Measurements from ENCODE around the gene SH2D2A.
A peak's percentile ranks its signal among the peaks of the same experiment; 100 is the strongest.

SH2D2A gene

DNA sequence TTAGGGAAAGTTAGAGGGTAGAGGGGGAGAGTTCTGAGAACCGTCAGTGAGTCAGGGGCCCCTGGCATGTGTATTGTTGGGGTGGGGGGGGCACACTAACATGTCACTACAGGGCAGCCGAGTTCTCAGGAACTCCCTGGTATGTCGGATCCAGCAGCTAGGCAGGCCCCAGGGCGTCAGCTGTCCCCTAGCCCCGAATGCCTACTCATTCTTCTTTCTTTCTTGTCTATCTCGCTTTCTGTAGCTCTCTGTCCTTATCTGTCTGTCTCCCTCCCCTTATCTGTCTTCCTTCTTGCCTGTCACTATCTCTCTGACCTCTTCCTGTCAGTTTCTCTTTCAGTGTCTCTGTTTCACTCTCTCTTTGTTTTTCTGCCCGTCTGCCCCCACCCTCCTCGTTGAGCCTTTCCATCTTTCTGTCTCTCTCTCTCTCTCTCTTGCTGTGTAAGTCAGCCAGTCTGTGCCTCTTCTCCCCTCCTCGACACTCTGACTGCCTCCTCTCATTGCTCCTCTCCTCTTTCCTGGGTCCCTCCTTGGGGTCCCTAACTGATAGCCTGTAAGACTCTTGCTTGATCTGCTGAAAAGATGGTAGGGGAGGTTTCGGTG, 46.5 kb upstream of the SH2D2A start:
- Histone ChIP-seq H3K4me3 (ENCODE audit: low read depth, low read length) (no peak overlapping the region), H3K27ac (no peak overlapping the region), H3K27me3 (ENCODE audit: insufficient read depth, low read depth, severe bottlenecking) (no peaks in the 10 kb centered on the region), H3K9me3 (ENCODE audit: severe bottlenecking) (no peaks in the 10 kb centered on the region), H3K36me3 (no peaks in the 10 kb centered on the region)
- TF ChIP-seq, protein P1, sequence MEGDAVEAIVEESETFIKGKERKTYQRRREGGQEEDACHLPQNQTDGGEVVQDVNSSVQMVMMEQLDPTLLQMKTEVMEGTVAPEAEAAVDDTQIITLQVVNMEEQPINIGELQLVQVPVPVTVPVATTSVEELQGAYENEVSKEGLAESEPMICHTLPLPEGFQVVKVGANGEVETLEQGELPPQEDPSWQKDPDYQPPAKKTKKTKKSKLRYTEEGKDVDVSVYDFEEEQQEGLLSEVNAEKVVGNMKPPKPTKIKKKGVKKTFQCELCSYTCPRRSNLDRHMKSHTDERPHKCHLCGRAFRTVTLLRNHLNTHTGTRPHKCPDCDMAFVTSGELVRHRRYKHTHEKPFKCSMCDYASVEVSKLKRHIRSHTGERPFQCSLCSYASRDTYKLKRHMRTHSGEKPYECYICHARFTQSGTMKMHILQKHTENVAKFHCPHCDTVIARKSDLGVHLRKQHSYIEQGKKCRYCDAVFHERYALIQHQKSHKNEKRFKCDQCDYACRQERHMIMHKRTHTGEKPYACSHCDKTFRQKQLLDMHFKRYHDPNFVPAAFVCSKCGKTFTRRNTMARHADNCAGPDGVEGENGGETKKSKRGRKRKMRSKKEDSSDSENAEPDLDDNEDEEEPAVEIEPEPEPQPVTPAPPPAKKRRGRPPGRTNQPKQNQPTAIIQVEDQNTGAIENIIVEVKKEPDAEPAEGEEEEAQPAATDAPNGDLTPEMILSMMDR (IDR thresholded peaks at IDR 0.05; ENCODE audit: low read depth, low read length): no peak
- DNase-seq: no peak

DNA sequence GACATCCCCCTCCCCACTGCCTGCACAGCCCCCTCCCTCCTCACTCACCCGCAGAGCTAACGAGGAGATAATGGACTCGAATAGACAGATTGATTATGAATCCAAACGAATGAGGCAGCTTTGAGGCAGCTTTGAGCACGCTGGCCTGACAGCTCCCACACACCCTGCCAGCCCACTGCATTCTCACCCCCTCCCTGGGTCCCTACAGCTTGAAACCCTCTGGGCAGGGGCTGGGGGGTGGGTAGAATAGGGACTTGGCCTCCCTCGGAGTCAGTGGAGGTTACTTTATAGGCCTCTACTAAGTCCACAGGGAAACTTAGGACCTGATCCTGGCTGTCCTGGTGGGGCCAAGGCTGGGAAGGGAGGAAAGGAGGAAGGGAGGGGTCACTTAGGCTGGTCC, 45.9 kb upstream of the SH2D2A start:
- TF ChIP-seq, protein P1 (IDR thresholded peaks at IDR 0.05; ENCODE audit: low read depth, low read length): no peak
- Histone ChIP-seq H3K4me3 (ENCODE audit: low read depth, low read length) (no peak overlapping the region), H3K27me3 (ENCODE audit: insufficient read depth, low read depth, severe bottlenecking) (no peaks in the 10 kb centered on the region), H3K9me3 (ENCODE audit: severe bottlenecking) (no peaks in the 10 kb centered on the region), H3K36me3 (no peaks in the 10 kb centered on the region), H3K27ac (no peak overlapping the region)
- DNase-seq: no peak

DNA sequence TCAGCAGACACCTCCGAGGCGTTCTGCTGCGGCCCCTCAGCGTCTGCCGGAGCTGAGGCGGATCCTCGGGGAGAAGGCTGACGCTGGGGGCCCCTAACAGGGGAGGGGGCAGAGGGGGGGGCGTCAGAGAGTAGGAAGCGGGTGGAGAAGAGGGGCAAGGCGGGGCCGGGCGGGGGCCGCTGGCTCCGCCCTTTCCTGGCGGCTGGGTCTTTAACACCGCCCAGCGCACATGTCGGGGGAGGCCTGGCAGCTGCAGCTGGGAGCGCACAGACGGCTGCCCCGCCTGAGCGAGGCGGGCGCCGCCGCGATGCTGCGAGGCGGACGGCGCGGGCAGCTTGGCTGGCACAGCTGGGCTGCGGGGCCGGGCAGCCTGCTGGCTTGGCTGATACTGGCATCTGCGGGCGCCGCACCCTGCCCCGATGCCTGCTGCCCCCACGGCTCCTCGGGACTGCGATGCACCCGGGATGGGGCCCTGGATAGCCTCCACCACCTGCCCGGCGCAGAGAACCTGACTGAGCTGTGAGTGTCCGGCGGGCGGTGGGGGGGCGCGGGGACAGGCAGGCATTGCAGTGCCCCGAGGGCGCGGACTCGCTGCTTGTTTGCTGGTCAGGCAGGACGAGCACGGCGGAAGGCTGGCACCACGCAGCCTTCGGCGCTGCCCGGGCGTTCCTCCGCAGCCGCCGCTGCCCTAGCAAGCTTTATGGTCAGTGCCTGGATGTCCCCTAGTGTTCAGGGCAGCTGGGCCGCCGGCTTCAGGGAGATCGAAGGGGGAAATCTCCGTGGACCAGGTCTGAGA, 44.2 kb upstream of the SH2D2A start, which contains the start of gene NTRK1:
Gene NTRK1 (plus strand): TSS at position 238 of the 796 bp plus-strand sequence. CDS start 70 bp downstream, at position 308.
- H3K4me3 ChIP-seq (ENCODE audit: low read depth, low read length): peak within 1 kb of the TSS; percentile 70
- peak within 1 kb of the TSS; percentile 43 for H3K27ac ChIP-seq
- TF ChIP-seq, protein P1 (IDR thresholded peaks at IDR 0.05; ENCODE audit: low read depth, low read length): peak; percentile 8; the same call in 1 of the 2 replicates
- no peaks in the 10 kb centered on the region for H3K27me3 ChIP-seq (ENCODE audit: insufficient read depth, low read depth, severe bottlenecking)
- H3K36me3 ChIP-seq: no peaks in the 10 kb centered on the region
- no peaks in the 10 kb centered on the region for H3K9me3 ChIP-seq (ENCODE audit: severe bottlenecking)
- peak; percentile 90 for DNase-seq

DNA sequence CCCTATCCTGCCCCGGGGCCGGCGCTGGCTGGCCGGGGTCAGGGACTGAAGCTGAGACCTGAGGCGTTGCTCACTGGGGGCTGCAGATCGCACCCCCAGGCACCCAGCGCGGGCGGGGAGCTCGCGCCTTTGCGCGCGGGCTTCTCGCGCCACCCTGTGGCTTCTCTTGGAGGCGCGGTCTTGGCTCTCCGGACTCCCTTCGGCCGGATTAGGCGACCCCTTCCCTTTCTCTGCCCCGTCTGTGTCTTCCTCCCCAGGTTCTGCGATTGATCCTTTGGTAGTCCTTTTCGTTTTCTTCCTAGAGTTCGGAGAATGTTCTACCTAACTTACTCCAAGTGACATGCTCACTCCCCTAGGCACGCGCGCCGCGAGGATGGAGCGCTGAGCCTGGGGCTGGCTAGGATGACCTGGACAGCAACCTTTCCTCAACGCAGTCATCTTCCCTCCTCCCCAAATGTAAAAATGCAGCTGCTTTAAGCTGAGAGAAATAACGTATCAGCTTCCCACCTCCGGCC, 43.5 kb upstream of the SH2D2A start:
- H3K4me3 ChIP-seq (ENCODE audit: low read depth, low read length): peak overlapping the region; percentile 70
- no peaks in the 10 kb centered on the region for H3K27me3 ChIP-seq (ENCODE audit: insufficient read depth, low read depth, severe bottlenecking)
- no peaks in the 10 kb centered on the region for H3K9me3 ChIP-seq (ENCODE audit: severe bottlenecking)
- peak; percentile 84 for DNase-seq
- H3K36me3 ChIP-seq: no peaks in the 10 kb centered on the region
- TF ChIP-seq, protein P1 (IDR thresholded peaks at IDR 0.05; ENCODE audit: low read depth, low read length): peak; percentile 99
- peak overlapping the region; percentile 43 for H3K27ac ChIP-seq

DNA sequence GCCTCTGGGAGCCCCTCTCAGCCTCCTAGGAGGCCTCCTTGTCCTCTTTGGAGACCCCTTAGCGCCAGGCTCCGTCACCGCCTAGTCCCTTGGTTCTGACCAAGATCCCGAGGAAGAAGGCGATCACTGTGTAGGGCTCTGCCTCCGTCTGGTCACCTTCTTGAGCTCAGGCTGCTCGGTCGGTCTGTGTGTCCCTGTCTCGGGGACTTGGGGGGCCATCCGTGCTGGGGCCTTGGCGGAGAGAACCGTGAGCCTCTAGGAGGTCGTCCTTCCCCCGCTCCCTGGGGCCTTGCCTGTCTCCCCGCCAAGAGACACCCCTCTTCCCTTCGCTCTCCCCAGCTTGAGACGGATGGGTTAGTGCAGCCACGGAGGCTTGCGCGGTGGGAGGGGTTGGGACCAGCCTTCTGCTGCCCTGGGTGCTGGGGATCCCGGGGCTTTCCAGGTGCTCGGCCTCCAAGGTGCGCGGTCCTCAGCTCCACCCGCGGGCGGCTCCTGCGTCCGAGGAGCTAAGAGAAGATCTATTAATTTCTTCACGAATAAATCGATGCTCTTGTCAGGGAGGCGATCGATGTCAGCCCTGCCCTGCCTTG, 43.0 kb upstream of the SH2D2A start:
- Histone ChIP-seq H3K27ac (peak overlapping the region; percentile 43), H3K27me3 (ENCODE audit: insufficient read depth, low read depth, severe bottlenecking) (no peaks in the 10 kb centered on the region), H3K9me3 (ENCODE audit: severe bottlenecking) (no peaks in the 10 kb centered on the region), H3K36me3 (no peaks in the 10 kb centered on the region), H3K4me3 (ENCODE audit: low read depth, low read length) (peak overlapping the region; percentile 70)
- TF ChIP-seq, protein P1 (IDR thresholded peaks at IDR 0.05; ENCODE audit: low read depth, low read length): no peak
- DNase-seq: peak; percentile 46

All from WERI-Rb-1 (cell line).